Erythroblast (primary cell): ENCODE measurements around the gene ETV3L.

Source experiments
- GATA1 ChIP-seq: IDR thresholded peaks from 2 replicates; pipeline ENCODE4 v1.6.1; 2011; ENCODE audit warnings: low read depth, mild to moderate bottlenecking, control low read depth, low read length, moderate library complexity
- POLR2A ChIP-seq: IDR thresholded peaks from 2 replicates; pipeline ENCODE4 v1.6.1; 2011; ENCODE audit warnings: mild to moderate bottlenecking, low read length

- TF ChIP-seq POLR2A (no peak), GATA1 (no peak)
These were observed 9.8 kb downstream of the ETV3L start for GRCh38 chr1:157089789-157090188.
